HG02884 (cell line): ENCODE data around the gene PUM2.
"Not testable (repeated sequence)": the region's sequence is repeated elsewhere in the genome, so short reads cannot be mapped to it uniquely, and the experiment has no call there.

ENCODE experiments used
- ATAC-seq: cut with Tn5 transposase; IDR thresholded peaks from one replicate; pipeline ENCODE4 v1.9.1; 2021; ENCODE audit warnings: mild to moderate bottlenecking, moderate library complexity; ENCODE audit not compliant: unreplicated experiment

Gene PUM2

GRCh38 chr2:20236496-20236895 lies 114.1 kb downstream of the PUM2 start:
- no peak for ATAC-seq

GRCh38 chr2:20235655-20236305 lies 114.9 kb downstream of the PUM2 start:
- no peak for ATAC-seq

- not testable (repeated sequence) for ATAC-seq
Measured at GRCh38 chr2:20234597-20234996, 116.0 kb downstream of the PUM2 start.

- ATAC-seq = no peak
Measured at GRCh38 chr2:20232837-20233207, 117.8 kb downstream of the PUM2 start.

GRCh38 chr2:20231598-20232026 lies 119.0 kb downstream of the PUM2 start:
- no peak for ATAC-seq

GRCh38 chr2:20231159-20231558 lies 119.5 kb downstream of the PUM2 start:
- no peak for ATAC-seq

GRCh38 chr2:20230114-20230425 lies 120.6 kb downstream of the PUM2 start:
- no peak for ATAC-seq

GRCh38 chr2:20229322-20230113 lies 121.1 kb downstream of the PUM2 start:
- ATAC-seq = no peak

- no peak for ATAC-seq
Measured at GRCh38 chr2:20227894-20228505, 122.6 kb downstream of the PUM2 start.

GRCh38 chr2:20226152-20226545 lies 124.5 kb downstream of the PUM2 start:
- no peak for ATAC-seq

- peak; percentile 61 for ATAC-seq
Measured at GRCh38 chr2:20225294-20226151, 125.1 kb downstream of the PUM2 start.

GRCh38 chr2:20224716-20225293 lies 125.8 kb downstream of the PUM2 start, which contains the start of gene SDC1:
TSS of gene SDC1 (minus strand) at chr2:20225130. CDS start at chr2:20224867, 263 bp downstream.
- ATAC-seq = peak; percentile 24

GRCh38 chr2:20224164-20224715 lies 126.4 kb downstream of the PUM2 start:
- no peak for ATAC-seq

- no peak for ATAC-seq
Measured at GRCh38 chr2:20223407-20224163, 127.1 kb downstream of the PUM2 start.

- ATAC-seq = no peak
Measured at GRCh38 chr2:20222769-20223406, 127.8 kb downstream of the PUM2 start.

- no peak for ATAC-seq
Measured at GRCh38 chr2:20222014-20222768, 128.5 kb downstream of the PUM2 start.

- no peak for ATAC-seq
Measured at GRCh38 chr2:20221555-20221973, 129.1 kb downstream of the PUM2 start.

GRCh38 chr2:20220806-20221554 lies 129.7 kb downstream of the PUM2 start:
- no peak for ATAC-seq
